ENCODE results near the gene PCGF6.

The PCGF6 gene

GRCh38 chr10:103256613-103257012 is 94.3 kb downstream of the PCGF6 start:
- no peak for DNase-seq (ENCODE audit: low read depth)

- no peak for DNase-seq (ENCODE audit: low read depth)
These were observed 96.2 kb downstream of the PCGF6 start for GRCh38 chr10:103254538-103255325.

- no peak for DNase-seq (ENCODE audit: low read depth)
These were observed 96.8 kb downstream of the PCGF6 start for GRCh38 chr10:103254113-103254512.

Data from HS-27A (cell line).